OCI-LY1 (cell line): ENCODE results near the gene ARHGAP6.

Experiments
- H2AFZ ChIP-seq: fragments of 200-600 bp; sonication (generic), shearing (Covaris generic); 2 replicates; pipeline ENCODE4 v1.6.0; 2014; ENCODE audit warnings: antibody characterized with exemption, mild to moderate bottlenecking, low read length
- H3F3A ChIP-seq: fragments of 200-600 bp; sonication (generic), shearing (Covaris generic); 2 replicates; pipeline ENCODE4 v1.6.0; 2014; ENCODE audit warnings: mild to moderate bottlenecking, antibody characterized with exemption, low read length, moderate library complexity; ENCODE audit not compliant: insufficient read depth
- H3K27ac ChIP-seq: fragments of 200-600 bp; sonication (generic); 2 replicates; pipeline ENCODE4 v1.5.1; 2014; ENCODE audit warnings: low read length, mixed run types, mild to moderate bottlenecking, low read depth; ENCODE audit not compliant: poor library complexity, severe bottlenecking
- H3K27me3 ChIP-seq: fragments of 200-600 bp; sonication (generic); 2 replicates; pipeline ENCODE4 v1.6.0; 2014; ENCODE audit warnings: antibody characterized with exemption, mild to moderate bottlenecking, low read length, moderate library complexity; ENCODE audit not compliant: insufficient read depth
- H3K36me3 ChIP-seq: fragments of 200-600 bp; sonication (generic); 2 replicates; pipeline ENCODE4 v1.6.1; 2014; ENCODE audit warnings: mild to moderate bottlenecking, antibody characterized with exemption, low read length, moderate library complexity, mixed read lengths; ENCODE audit not compliant: insufficient read depth
- H3K4me1 ChIP-seq: fragments of 200-600 bp; sonication (generic); 2 replicates; pipeline ENCODE4 v1.5.1; 2014; ENCODE audit warnings: mild to moderate bottlenecking, low read length, moderate library complexity; ENCODE audit not compliant: insufficient read depth, severe bottlenecking
- H3K4me2 ChIP-seq: fragments of 200-600 bp; sonication (generic), shearing (Covaris generic); 2 replicates; pipeline ENCODE4 v1.6.1; 2014; ENCODE audit warnings: low read length
- H3K4me3 ChIP-seq: fragments of 200-600 bp; sonication (generic); 2 replicates; pipeline ENCODE4 v1.5.1; 2014; ENCODE audit warnings: low read length, low read depth, mild to moderate bottlenecking, mixed read lengths; ENCODE audit not compliant: poor library complexity, severe bottlenecking
- H3K79me2 ChIP-seq: fragments of 200-600 bp; shearing (Covaris generic); 2 replicates; pipeline ENCODE4 v1.6.1; 2016; ENCODE audit warnings: mixed run types, low read length, mixed read lengths; ENCODE audit not compliant: insufficient read depth
- H3K9ac ChIP-seq: fragments of 200-600 bp; sonication (generic), shearing (Covaris generic); 2 replicates; pipeline ENCODE4 v1.6.1; 2014; ENCODE audit warnings: mild to moderate bottlenecking, low read length, mixed read lengths
- H3K9me2 ChIP-seq: fragments of 200-600 bp; sonication (generic), shearing (Covaris generic); 2 replicates; pipeline ENCODE4 v1.6.1; 2014; ENCODE audit warnings: low read depth, mild to moderate bottlenecking, low read length, mixed read lengths
- H3K9me3 ChIP-seq: fragments of 200-600 bp; shearing (Covaris generic); 2 replicates; pipeline ENCODE4 v1.6.1; 2014; ENCODE audit warnings: low read length, mixed read lengths
- H4K20me1 ChIP-seq: fragments of 200-600 bp; sonication (generic), shearing (Covaris generic); 2 replicates; pipeline ENCODE4 v1.6.0; 2016; ENCODE audit warnings: mild to moderate bottlenecking, low read length; ENCODE audit not compliant: insufficient read depth
- CTCF ChIP-seq: fragments of 200-600 bp; sonication (generic), shearing (Covaris generic); IDR thresholded peaks from 2 replicates; pipeline ENCODE4 v1.5.1; 2017; ENCODE audit warnings: mild to moderate bottlenecking, antibody characterized with exemption, low read length, moderate library complexity, mixed read lengths
- EZH2 ChIP-seq: fragments of 200-600 bp; sonication (generic), shearing (Covaris generic); IDR thresholded peaks from 2 replicates; pipeline ENCODE4 v1.8.0; 2017; ENCODE audit warnings: borderline replicate concordance, mixed run types, mild to moderate bottlenecking, antibody characterized with exemption, low read length, moderate library complexity, mixed read lengths

Gene ARHGAP6

GRCh38 chrX:11319806-11320520, 345.8 kb downstream of the ARHGAP6 start:
- no peak for TF ChIP-seq EZH2
- Histone ChIP-seq H3K9ac (no peak overlapping the region), H3K27ac (no peak overlapping the region), H3K9me2 (no peaks in the 10 kb centered on the region), H3K27me3 (no peaks in the 10 kb centered on the region), H3K36me3 (no peaks in the 10 kb centered on the region), H3K9me3 (no peaks in the 10 kb centered on the region), H3F3A (no peaks in the 10 kb centered on the region), H4K20me1 (no peaks in the 10 kb centered on the region), H3K4me3 (no peak overlapping the region), H3K4me1 (no peaks in the 10 kb centered on the region), H2AFZ (no peak overlapping the region), H3K4me2 (no peak overlapping the region), H3K79me2 (no peaks in the 10 kb centered on the region)

DNA sequence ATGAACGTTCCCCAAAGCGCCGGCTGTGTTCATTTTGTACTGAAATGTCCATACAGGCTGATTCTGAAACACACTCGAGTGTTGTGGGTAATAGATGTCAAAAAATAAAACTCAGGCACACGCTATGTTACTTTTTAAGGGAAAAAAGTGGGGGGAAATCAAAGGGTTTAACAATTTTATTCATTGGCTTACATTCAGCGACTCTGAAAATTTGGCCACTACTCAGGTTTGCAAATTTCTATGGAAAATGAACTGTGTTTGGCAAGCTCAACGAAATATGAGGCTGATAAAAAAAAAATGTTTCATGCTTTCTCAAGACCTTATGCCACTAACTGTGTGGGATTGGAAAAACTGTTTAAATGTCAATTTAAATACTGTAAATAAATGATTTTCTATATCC, 354.0 kb downstream of the ARHGAP6 start:
- H3K9me2 ChIP-seq: no peaks in the 10 kb centered on the region
- H3K4me2 ChIP-seq: no peak overlapping the region
- no peaks in the 10 kb centered on the region for H3K4me1 ChIP-seq
- no peaks in the 10 kb centered on the region for H3K36me3 ChIP-seq
- no peaks in the 10 kb centered on the region for H4K20me1 ChIP-seq
- no peak overlapping the region for H3K27ac ChIP-seq
- no peak for TF ChIP-seq CTCF
- no peak for TF ChIP-seq EZH2
- no peaks in the 10 kb centered on the region for H3K27me3 ChIP-seq
- H3K79me2 ChIP-seq: no peaks in the 10 kb centered on the region
- no peak overlapping the region for H3K9ac ChIP-seq
- no peaks in the 10 kb centered on the region for H3F3A ChIP-seq
- H3K4me3 ChIP-seq: no peak overlapping the region
- H3K9me3 ChIP-seq: no peaks in the 10 kb centered on the region
- no peak overlapping the region for H2AFZ ChIP-seq

DNA sequence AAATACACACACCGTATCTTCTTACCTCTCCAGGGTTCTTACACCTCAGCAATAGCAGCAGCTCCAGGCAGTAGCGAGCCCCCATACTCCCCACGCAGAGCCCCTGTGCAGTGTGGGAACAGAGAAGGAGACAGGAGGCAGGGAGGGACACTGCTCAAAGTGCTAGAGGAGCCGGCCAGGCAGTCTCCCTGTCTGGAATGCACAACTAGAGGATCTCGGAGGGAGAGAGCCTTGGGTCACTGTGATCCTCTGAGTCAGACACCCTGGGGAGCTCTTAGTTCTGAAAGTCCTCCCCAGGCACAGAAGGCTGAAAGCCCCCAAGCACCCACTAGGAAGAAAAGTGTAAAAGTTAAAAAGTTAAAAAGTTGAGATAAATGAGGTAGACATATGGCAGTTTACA, 356.5 kb downstream of the ARHGAP6 start:
- Histone ChIP-seq H3K4me3 (no peak overlapping the region), H4K20me1 (no peaks in the 10 kb centered on the region), H3K9me3 (no peaks in the 10 kb centered on the region), H3K9ac (no peak overlapping the region), H3F3A (no peaks in the 10 kb centered on the region), H3K27me3 (no peaks in the 10 kb centered on the region), H3K79me2 (no peaks in the 10 kb centered on the region), H3K36me3 (no peaks in the 10 kb centered on the region), H3K4me2 (no peak overlapping the region), H3K9me2 (no peaks in the 10 kb centered on the region), H3K4me1 (no peaks in the 10 kb centered on the region), H2AFZ (no peak overlapping the region), H3K27ac (no peak overlapping the region)
- TF ChIP-seq EZH2: no peak
- no peak for TF ChIP-seq CTCF

- TF ChIP-seq EZH2: no peak
- no peak for TF ChIP-seq CTCF
- no peaks in the 10 kb centered on the region for H3F3A ChIP-seq
- no peak overlapping the region for H3K4me3 ChIP-seq
- no peaks in the 10 kb centered on the region for H4K20me1 ChIP-seq
- no peak overlapping the region for H3K9ac ChIP-seq
- no peaks in the 10 kb centered on the region for H3K79me2 ChIP-seq
- no peak overlapping the region for H2AFZ ChIP-seq
- no peaks in the 10 kb centered on the region for H3K9me3 ChIP-seq
- H3K4me1 ChIP-seq: no peaks in the 10 kb centered on the region
- no peak overlapping the region for H3K4me2 ChIP-seq
- no peaks in the 10 kb centered on the region for H3K27me3 ChIP-seq
- H3K36me3 ChIP-seq: no peaks in the 10 kb centered on the region
- no peak overlapping the region for H3K27ac ChIP-seq
- no peaks in the 10 kb centered on the region for H3K9me2 ChIP-seq
Measured at GRCh38 chrX:11305641-11306040, 360.1 kb downstream of the ARHGAP6 start.
